ENCODE data around the gene KPTN.
A peak's percentile ranks its signal among the peaks of the same experiment; 100 is the strongest.

Gene KPTN

DNA sequence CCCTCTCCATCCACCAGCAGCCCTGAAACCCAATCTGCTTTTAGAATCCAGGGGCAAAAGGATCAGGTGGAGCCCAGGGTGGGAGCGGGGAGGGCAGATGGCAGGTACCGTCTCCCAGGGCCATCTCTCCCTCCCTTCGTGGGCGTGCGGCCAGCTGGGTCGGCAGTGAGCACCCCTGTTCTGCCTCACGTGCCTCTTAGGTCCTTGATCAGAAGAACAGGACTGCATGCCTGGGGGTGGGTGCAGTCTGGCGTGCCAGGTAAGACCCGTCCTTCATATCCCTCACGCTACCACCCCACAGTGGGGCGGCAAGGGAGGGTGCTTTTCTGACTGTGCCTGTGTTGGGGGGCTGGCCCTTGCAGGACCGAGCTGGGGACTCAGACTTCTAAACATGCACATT, 14.3 kb downstream of the KPTN start:
- DNase-seq (ENCODE audit: low spot score): no peak

GRCh38 chr19:47469363-47469700, 14.7 kb downstream of the KPTN start:
- DNase-seq (ENCODE audit: low spot score): no peak

- DNase-seq (ENCODE audit: low spot score): no peak
Measured at GRCh38 chr19:47467914-47468313, 16.1 kb downstream of the KPTN start.

- DNase-seq (ENCODE audit: low spot score): no peak
Measured at GRCh38 chr19:47465957-47466356, 18.1 kb downstream of the KPTN start.

GRCh38 chr19:47464675-47465419, 19.2 kb downstream of the KPTN start:
- no peak for DNase-seq (ENCODE audit: low spot score)

DNA sequence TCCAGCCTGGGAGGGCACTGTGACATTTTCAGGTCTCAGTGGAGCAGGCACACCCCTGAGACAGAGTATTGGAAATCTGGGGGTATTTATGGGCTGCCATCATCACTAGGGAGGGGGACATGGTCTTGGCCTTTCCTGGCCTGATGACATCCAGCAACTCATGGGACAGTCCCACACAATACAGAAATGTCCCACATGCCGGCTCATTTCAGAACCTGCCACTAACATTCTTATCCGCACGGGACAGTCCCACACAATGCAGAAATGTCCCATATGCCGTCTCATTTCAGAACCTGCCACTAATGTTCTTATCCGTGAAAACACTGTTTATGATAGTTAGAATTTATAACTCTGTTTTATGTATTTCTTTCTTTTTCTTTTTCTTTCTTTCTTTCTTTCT, 22.1 kb downstream of the KPTN start:
- DNase-seq (ENCODE audit: low spot score): no peak

DNA sequence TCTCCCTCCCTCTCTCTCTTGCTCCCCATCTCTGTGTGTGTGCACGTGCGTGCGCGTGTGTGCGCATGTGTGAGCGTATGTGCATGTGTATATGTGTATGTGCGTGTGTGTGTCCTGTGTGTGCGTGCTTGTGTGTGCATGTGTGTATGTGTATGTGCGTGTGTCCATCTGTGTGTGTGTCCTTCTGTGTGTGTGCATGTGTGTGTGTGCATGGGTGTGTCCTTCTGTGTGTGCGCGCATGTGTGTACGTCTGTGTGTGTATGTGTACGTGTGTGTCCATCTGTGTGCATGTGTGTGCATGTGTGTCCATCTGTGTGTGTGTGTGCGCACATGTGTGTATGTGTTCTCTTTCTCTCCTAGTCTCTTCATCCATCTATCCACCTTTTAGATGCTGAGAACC, 24.5 kb downstream of the KPTN start:
- no peak for DNase-seq (ENCODE audit: low spot score)

DNA sequence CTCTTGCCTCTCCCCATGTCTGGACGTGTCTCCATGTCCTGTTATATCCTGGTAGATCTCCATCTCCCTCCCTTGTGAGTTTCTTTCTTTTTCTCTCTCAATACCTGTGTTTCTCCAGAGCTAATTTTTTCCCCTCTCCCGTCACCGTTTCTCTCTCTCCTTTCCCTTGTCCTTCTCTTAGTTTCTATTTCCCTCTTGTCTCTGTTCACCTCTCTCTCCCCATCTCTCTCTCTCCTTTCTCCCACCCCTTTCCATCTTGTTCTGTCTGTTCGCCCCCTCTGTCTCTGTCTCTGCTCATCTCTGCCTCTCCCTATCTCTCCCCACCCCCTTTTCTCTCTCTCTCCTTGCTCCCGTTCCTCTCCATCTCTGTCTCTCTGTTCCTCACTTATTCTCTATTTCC, 25.3 kb downstream of the KPTN start:
- DNase-seq (ENCODE audit: low spot score): no peak

- DNase-seq (ENCODE audit: low spot score): no peak
Measured at GRCh38 chr19:47456721-47457474, 27.1 kb downstream of the KPTN start.

- DNase-seq (ENCODE audit: low spot score): no peak
Measured at GRCh38 chr19:47450478-47450877, 33.5 kb downstream of the KPTN start.

- DNase-seq (ENCODE audit: low spot score): no peak
Measured at GRCh38 chr19:47448360-47448727, 35.7 kb downstream of the KPTN start.

DNA sequence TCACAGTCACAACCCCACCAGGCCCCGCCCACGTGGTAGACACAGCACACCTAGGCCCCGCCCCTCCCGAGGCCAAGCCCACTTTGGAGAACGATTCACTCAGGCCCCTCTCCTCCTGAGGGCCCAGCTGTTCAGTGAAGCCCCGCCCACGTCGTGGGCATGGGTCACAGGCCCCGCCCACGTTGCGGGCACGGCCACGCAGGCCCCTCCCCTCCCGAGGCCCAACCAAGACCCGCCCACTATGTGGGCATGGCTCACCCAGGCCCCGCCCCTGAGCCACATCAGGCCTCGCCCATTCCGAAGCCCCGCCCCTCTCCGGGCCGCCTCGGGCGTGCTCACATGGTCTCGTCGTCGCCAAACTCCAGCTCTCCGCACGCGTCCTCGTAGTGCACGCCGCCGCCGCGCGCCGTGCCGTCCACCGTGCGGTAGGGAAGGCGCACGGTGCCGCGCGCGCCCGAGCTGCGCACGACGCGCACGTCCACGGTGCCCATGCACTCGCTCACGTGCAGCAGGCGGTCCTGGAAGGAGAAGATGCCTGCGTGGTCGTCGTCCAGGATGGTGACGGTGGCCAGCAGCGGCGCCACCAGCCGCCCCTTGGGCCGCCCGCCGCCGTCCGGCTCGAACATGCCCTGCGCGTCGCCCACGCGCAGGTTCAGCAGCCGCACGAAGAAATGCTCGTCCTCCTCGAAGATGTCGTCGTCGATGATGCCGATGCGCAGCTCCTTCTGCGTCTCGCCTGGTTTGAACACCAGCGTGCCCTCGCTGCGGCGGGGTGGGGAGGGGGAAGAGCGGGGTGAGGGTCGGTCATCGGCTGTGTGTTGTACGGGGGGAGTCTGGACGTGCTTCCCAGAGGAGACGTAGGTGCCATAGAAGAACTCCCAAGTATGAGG, 36.3 kb downstream of the KPTN start:
- DNase-seq (ENCODE audit: low spot score): peak; percentile 42

GRCh38 chr19:47446534-47447469, 37.2 kb downstream of the KPTN start:
- DNase-seq (ENCODE audit: low spot score): no peak

DNA sequence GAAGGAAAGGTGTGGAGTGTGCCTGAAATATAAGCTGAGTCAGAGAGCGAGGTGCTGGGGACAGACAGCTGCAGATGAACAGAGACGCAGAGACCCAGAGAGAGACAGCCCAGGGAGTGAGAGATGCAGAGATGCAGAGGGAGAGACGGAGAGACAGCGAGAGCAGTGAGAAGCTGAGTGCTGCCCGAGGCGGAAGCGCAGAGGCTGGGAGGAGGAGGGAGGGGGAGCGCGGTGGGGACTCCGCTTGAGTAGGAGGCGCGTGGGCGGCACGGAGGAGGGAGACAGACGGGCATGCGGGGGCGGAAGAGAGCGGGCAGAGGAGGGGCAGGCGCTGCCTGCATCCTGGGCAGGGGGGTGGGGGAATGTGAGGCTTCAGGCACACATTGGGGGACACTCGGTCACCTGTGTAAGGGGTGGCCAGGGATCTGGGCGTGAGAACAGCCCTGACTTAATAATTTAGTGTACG, 38.0 kb downstream of the KPTN start:
- DNase-seq (ENCODE audit: low spot score): peak; percentile 54

GRCh38 chr19:47445527-47445926, 38.5 kb downstream of the KPTN start:
- no peak for DNase-seq (ENCODE audit: low spot score)

GRCh38 chr19:47444388-47444821, 39.6 kb downstream of the KPTN start:
- DNase-seq (ENCODE audit: low spot score): no peak

DNA sequence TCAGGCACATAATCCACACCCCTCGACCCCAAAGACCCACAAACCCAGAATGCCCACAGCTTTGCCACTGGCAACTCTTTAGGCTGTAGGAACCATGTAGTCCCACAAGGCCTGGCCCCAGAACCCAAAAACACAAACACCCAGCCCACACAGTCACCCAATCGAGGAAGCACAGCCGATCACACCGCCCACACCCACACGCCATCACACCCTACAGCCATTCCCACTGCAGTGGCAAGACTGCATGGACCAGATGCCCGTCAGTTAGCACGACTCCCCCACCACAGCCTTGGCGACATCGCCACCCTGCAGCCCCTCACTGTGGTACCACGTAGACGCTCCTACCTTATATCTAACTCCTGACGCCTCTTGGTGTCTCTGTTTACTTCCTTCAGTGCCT, 40.7 kb downstream of the KPTN start:
- peak; percentile 49 for DNase-seq (ENCODE audit: low spot score)

DNA sequence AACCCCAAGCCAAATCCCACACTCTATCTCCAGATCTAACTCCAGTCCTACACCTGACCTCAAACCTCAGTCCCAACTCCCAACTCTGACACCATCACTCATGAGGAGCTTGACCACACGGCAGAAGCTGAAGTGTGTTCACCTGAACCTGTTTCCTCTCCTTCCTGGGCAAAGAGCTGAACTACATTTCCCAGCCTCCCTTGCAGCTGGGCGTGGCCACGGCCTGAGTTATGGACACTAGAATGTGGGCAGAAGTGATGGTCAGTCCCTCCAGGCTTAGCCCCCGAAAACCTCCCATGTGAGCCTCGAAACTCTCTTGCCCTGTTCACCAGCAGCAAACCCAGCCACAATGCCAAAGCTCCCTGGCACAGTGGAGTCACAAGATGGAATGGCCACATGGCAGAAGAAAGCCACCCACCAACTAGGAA, 45.2 kb downstream of the KPTN start:
- no peak for DNase-seq (ENCODE audit: low spot score)

- DNase-seq (ENCODE audit: low spot score): no peak
Measured at GRCh38 chr19:47437500-47437899, 46.5 kb downstream of the KPTN start.

GRCh38 chr19:47436712-47437401, 47.2 kb downstream of the KPTN start:
- peak; percentile 87 for DNase-seq (ENCODE audit: low spot score)

DNA sequence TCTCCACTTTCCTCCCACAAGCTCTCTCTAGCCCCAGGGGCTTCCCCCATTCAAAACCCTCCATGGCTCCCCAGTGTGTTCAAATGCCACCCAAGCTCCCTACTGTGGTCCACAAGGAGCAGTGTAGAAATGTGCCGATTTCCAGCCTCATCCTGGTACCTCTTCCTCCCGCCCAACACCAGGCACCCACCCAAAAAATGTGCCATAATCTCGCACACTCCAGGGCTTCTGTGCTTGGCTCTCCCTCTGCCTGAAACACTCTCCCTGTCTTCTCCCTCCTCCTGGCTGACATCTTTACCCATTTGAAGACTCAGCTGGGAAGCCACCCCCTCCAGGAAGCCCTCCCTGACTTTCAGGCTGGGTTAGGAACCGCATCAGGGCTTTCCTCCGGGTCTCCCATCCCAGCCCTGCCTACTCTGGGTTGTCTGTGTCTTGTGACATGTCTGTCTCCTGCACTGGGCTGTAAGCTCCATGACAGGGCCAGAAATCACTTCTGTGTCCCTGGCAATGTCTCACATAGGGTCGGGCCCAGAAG, 48.1 kb downstream of the KPTN start:
- no peak for DNase-seq (ENCODE audit: low spot score)

Measured in Ammon's horn (tissue), 1 donor.